22Rv1 (cell line): ENCODE results near the gene PDE1A.

Experiments
- H3K27ac ChIP-seq: fragments of 450-650 bp; 2 replicates; pipeline ENCODE4 v1.5.1; 2017
- CTCF ChIP-seq: fragments of 450-650 bp; IDR thresholded peaks from 2 replicates; pipeline ENCODE4 v1.5.1; 2017; ENCODE audit warnings: mild to moderate bottlenecking
- ZFX ChIP-seq: fragments of 450-650 bp; IDR thresholded peaks from 2 replicates; pipeline ENCODE4 v1.6.1; 2017; ENCODE audit warnings: antibody characterized with exemption, borderline replicate concordance

Gene PDE1A

GRCh38 chr2:182197529-182197928 lies 229.3 kb downstream of the PDE1A start:
- no peak for TF ChIP-seq ZFX
- TF ChIP-seq CTCF, result no peak

GRCh38 chr2:182193291-182193690 lies 233.5 kb downstream of the PDE1A start:
- no peak overlapping the region for H3K27ac ChIP-seq

More at GRCh38 chr2:182197529-182197928, 229.3 kb downstream of the PDE1A start:
- H3K27ac ChIP-seq, result no peak overlapping the region

GRCh38 chr2:182191061-182191460 lies 235.8 kb downstream of the PDE1A start:
- H3K27ac ChIP-seq, result no peak overlapping the region
- TF ChIP-seq CTCF (no peak), ZFX (no peak)

More at GRCh38 chr2:182193291-182193690, 233.5 kb downstream of the PDE1A start:
- TF ChIP-seq CTCF (no peak), ZFX (no peak)

GRCh38 chr2:182187130-182187529 lies 239.7 kb downstream of the PDE1A start:
- TF ChIP-seq CTCF, result no peak
- no peak for TF ChIP-seq ZFX
- no peak overlapping the region for H3K27ac ChIP-seq

GRCh38 chr2:182186132-182186735 lies 240.6 kb downstream of the PDE1A start:
- H3K27ac ChIP-seq, result no peak overlapping the region
- peak; percentile 75 for TF ChIP-seq CTCF
- no peak for TF ChIP-seq ZFX

- no peak overlapping the region for H3K27ac ChIP-seq
- TF ChIP-seq CTCF (no peak), ZFX (no peak)
Measured at GRCh38 chr2:182182436-182182835, 244.4 kb downstream of the PDE1A start.

GRCh38 chr2:182181381-182181780 lies 245.5 kb downstream of the PDE1A start:
- no peak overlapping the region for H3K27ac ChIP-seq
- no peak for TF ChIP-seq CTCF
- TF ChIP-seq ZFX, result no peak
